Liver (tissue), 9 donors: Measurements from ENCODE around the gene SLC25A21. TPM values are rescaled to one million over a fixed set of nuclear protein-coding genes. Genes with fewer than 3 reads are reported as not detected.

ENCODE experiments used
- DNase-seq: peaks from one replicate; pipeline ENCODE4 v3.0.0-alpha.2; 2017; ENCODE audit warnings: low spot score
- H3K27ac ChIP-seq, 2 donors: one replicate each; pipeline ENCODE4 v1.7.0; 2013; ENCODE audit warnings: inconsistent platforms in 2 of 2, low read length in 2 of 2, control low read depth in 1 of 2, low read depth in 1 of 2, mild to moderate bottlenecking in 1 of 2
- H3K27me3 ChIP-seq, 4 donors: one replicate each; pipeline versions ENCODE4 v1.6.1 to v1.7.0; 2013; ENCODE audit warnings: low read length in 3 of 4, inconsistent platforms in 1 of 4, mild to moderate bottlenecking in 1 of 4, moderate library complexity in 1 of 4; ENCODE audit not compliant: control insufficient read depth in 4 of 4, insufficient read depth in 4 of 4
- H3K36me3 ChIP-seq, 4 donors: one replicate each; pipeline versions ENCODE4 v1.6.1 to v1.7.0; 2013; ENCODE audit warnings: low read length in 3 of 4, mild to moderate bottlenecking in 3 of 4, low read depth in 1 of 4, moderate library complexity in 1 of 4; ENCODE audit not compliant: control insufficient read depth in 4 of 4, insufficient read depth in 3 of 4
- H3K4me1 ChIP-seq, 4 donors: one replicate each; pipeline versions ENCODE4 v1.6.1 to v1.7.0; 2013; ENCODE audit warnings: low read length in 3 of 4, mild to moderate bottlenecking in 3 of 4, moderate library complexity in 1 of 4; ENCODE audit not compliant: control insufficient read depth in 4 of 4, insufficient read depth in 4 of 4
- H3K4me3 ChIP-seq, 3 donors: one replicate each; pipeline versions ENCODE4 v1.6.1 to v1.7.0; 2013; ENCODE audit warnings: low read length in 3 of 3, control low read depth in 1 of 3, low read depth in 1 of 3, mild to moderate bottlenecking in 1 of 3
- H3K9ac ChIP-seq, 2 donors: one replicate each; pipeline ENCODE4 v1.7.0; 2013; ENCODE audit warnings: low read length in 2 of 2, mild to moderate bottlenecking in 2 of 2, moderate library complexity in 2 of 2, control low read depth in 1 of 2, low read depth in 1 of 2
- H3K9me3 ChIP-seq, 4 donors: one replicate each; pipeline versions ENCODE4 v1.6.1 to v1.7.0; 2013; ENCODE audit warnings: low read length in 3 of 4; ENCODE audit not compliant: control insufficient read depth in 4 of 4
- CTCF ChIP-seq: fragments of 150-350 bp; IDR thresholded peaks from 2 replicates; pipeline ENCODE4 v1.5.1; 2017; ENCODE audit warnings: improper control_type of control experiment, low read depth, low read length; ENCODE audit not compliant: missing input control
- EGR1 ChIP-seq, 2 donors: IDR thresholded peaks; 2 replicates each; pipeline ENCODE4 v1.6.1; 2016 to 2018; ENCODE audit warnings: antibody characterized with exemption in 2 of 2, low read depth in 2 of 2
- FOXA1 ChIP-seq: IDR thresholded peaks from 2 replicates; pipeline ENCODE4 v1.6.1; 2016; ENCODE audit warnings: antibody characterized with exemption
- FOXA2 ChIP-seq: IDR thresholded peaks from 2 replicates; pipeline ENCODE4 v1.6.1; 2016; ENCODE audit warnings: antibody characterized with exemption
- GABPA ChIP-seq, 2 donors: IDR thresholded peaks in 1 of 2; conservative IDR thresholded peaks in 1 of 2; 2 replicates each; pipeline ENCODE4 v1.6.1; 2016; ENCODE audit warnings: antibody characterized with exemption in 2 of 2, mild to moderate bottlenecking in 1 of 2, moderate library complexity in 1 of 2
- HNF4A ChIP-seq, 2 donors: conservative IDR thresholded peaks; 2 replicates each; pipeline ENCODE4 v1.6.1; 2016; ENCODE audit warnings: antibody characterized with exemption in 2 of 2, mild to moderate bottlenecking in 2 of 2
- HNF4G ChIP-seq: IDR thresholded peaks from 2 replicates; pipeline ENCODE4 v1.6.1; 2016; ENCODE audit warnings: antibody characterized with exemption
- JUND ChIP-seq, 2 donors: IDR thresholded peaks; 2 replicates each; pipeline ENCODE4 v1.6.1; 2016; ENCODE audit warnings: antibody characterized with exemption in 2 of 2
- NR2F2 ChIP-seq: IDR thresholded peaks from 2 replicates; pipeline ENCODE4 v1.6.1; 2016; ENCODE audit warnings: antibody characterized with exemption
- RAD21 ChIP-seq, 2 donors: IDR thresholded peaks; 2 replicates each; pipeline ENCODE4 v1.6.1; 2016; ENCODE audit warnings: antibody characterized with exemption in 2 of 2, mild to moderate bottlenecking in 2 of 2
- RXRA ChIP-seq, 2 donors: IDR thresholded peaks; 2 replicates each; pipeline ENCODE4 v1.6.1; 2017 to 2018; ENCODE audit warnings: antibody characterized with exemption in 2 of 2, mild to moderate bottlenecking in 1 of 2
- SP1 ChIP-seq: IDR thresholded peaks from 2 replicates; pipeline ENCODE4 v1.6.1; 2018; ENCODE audit warnings: antibody characterized with exemption, mild to moderate bottlenecking
- TAF1 ChIP-seq: conservative IDR thresholded peaks from 2 replicates; pipeline ENCODE4 v1.6.1; 2016; ENCODE audit warnings: antibody characterized with exemption, mild to moderate bottlenecking
- YY1 ChIP-seq: IDR thresholded peaks from 2 replicates; pipeline ENCODE4 v1.6.1; 2016; ENCODE audit warnings: antibody characterized with exemption, mild to moderate bottlenecking
- ZBTB33 ChIP-seq: IDR thresholded peaks from 2 replicates; pipeline ENCODE4 v1.6.1; 2016; ENCODE audit warnings: antibody characterized with exemption
- WGBS: extraction: QIAGEN DNeasy Blood & Tissue Kit; methylation state at CpG from one replicate; pipeline ENCODE4 v1.1.7; 2013; 5-methylcytosine and 5-hydroxymethylcytosine counted together
- polyA plus RNA-seq, 2 donors: library from polyadenylated mRNA; stranded (reverse) in 1 of 2; unstranded in 1 of 2; fragments of 200-250 nt in 1 of 2; fragments of >200 nt in 1 of 2; fragmentation: Nextera tagmentation in 1 of 2; extraction: Ambion mirVana in 1 of 2; gene quantifications; one replicate each; pipeline versions ENCODE4 v1.2.1 to v1.2.3, GENCODE V29; 2013 to 2015
- total RNA-seq, 2 donors: library from RNA; depleted of rRNA; stranded (reverse); fragments of >200 nt; gene quantifications; one replicate each; pipeline ENCODE4 v1.2.3, GENCODE V29; 2014
- TF ChIP-seq, protein P1 (sequence below): IDR thresholded peaks from 2 replicates; pipeline ENCODE4 v1.6.1; 2016; ENCODE audit warnings: antibody characterized with exemption, mild to moderate bottlenecking
- donor health status: healthy.
- donor health status: healthy.
- donor health status: healthy.
- donor health status: healthy.
- donor health status: healthy.

The SLC25A21 gene
- total and polyA plus RNA-seq, 4 donors, result 0.13 to 24.3 (median 0.23) TPM

DNA sequence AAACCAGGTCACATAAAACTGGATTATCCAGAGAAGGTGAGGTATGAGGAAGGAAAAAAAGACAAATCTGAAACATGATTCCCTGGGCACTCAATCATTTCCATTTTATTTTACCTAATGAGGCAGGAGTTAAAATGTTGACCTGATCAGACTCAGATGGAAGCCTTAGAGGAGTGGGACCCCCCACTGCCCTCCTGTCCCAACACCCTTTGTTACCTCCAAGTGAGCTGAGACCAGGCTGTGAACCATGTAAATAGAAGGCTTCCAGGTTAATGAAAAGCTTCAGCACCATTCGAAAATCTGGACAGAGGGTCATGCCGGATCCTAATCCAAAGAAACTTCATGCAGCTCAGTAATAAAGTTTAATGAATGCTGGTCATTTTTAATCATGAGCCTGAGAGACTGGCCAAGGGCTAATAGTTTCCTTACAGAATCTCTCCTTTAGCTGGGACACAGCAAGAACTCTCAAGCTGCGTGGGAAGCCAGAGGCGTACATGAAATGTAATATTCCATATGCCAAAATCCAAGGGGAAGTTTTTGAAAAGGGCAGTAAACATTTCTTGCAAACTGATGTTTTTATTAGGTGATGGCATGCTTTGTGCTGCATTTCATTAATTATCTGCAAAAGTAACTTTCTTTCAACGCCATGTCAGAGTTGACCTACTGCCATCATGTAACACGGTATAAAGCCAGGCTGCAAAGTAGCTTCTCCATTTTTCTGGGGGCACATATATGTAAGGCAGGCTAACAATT, 327.8 kb downstream of the SLC25A21 start (continued):
- TF ChIP-seq ZBTB33, result no peak
- no peak for TF ChIP-seq YY1
- TF ChIP-seq GABPA (IDR thresholded peaks at IDR 0.05 in 1 of 2, conservative IDR thresholded peaks at IDR 0.05 in 1 of 2), result no peak

DNA sequence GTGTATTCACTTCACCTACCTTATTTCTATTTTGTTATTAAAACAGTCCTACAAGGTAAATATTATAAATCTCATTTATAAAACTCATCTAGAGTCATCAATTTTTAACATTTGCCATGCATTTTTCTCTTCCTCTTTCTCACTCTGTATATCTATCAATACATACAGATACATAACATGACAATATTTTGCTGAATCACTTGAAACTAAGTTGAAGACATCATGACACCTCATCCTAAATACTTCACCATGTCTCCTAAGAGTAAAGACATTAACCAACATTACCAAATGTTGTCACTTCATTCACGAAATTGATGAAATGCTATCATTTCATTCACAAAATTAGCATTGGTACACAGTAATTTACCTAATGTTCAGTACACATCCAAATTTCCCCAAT, 329.0 kb downstream of the SLC25A21 start:
- TF ChIP-seq TAF1 (no peak), EGR1 (IDR thresholded peaks at IDR 0.05; ENCODE audit: low read depth in 2 of 2) (no peak), JUND (IDR thresholded peaks at IDR 0.05) (no peak), FOXA2 (no peak), YY1 (no peak), HNF4G (no peak), NR2F2 (no peak), HNF4A (conservative IDR thresholded peaks at IDR 0.05) (no peak), FOXA1 (no peak), GABPA (IDR thresholded peaks at IDR 0.05 in 1 of 2, conservative IDR thresholded peaks at IDR 0.05 in 1 of 2) (no peak)
- TF ChIP-seq, protein P1, sequence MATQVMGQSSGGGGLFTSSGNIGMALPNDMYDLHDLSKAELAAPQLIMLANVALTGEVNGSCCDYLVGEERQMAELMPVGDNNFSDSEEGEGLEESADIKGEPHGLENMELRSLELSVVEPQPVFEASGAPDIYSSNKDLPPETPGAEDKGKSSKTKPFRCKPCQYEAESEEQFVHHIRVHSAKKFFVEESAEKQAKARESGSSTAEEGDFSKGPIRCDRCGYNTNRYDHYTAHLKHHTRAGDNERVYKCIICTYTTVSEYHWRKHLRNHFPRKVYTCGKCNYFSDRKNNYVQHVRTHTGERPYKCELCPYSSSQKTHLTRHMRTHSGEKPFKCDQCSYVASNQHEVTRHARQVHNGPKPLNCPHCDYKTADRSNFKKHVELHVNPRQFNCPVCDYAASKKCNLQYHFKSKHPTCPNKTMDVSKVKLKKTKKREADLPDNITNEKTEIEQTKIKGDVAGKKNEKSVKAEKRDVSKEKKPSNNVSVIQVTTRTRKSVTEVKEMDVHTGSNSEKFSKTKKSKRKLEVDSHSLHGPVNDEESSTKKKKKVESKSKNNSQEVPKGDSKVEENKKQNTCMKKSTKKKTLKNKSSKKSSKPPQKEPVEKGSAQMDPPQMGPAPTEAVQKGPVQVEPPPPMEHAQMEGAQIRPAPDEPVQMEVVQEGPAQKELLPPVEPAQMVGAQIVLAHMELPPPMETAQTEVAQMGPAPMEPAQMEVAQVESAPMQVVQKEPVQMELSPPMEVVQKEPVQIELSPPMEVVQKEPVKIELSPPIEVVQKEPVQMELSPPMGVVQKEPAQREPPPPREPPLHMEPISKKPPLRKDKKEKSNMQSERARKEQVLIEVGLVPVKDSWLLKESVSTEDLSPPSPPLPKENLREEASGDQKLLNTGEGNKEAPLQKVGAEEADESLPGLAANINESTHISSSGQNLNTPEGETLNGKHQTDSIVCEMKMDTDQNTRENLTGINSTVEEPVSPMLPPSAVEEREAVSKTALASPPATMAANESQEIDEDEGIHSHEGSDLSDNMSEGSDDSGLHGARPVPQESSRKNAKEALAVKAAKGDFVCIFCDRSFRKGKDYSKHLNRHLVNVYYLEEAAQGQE, result no peak

GRCh38 chr14:36835128-36835527, 337.3 kb downstream of the SLC25A21 start:
- no peaks in the 10 kb centered on the region for H3K9me3 ChIP-seq
- no peaks in the 10 kb centered on the region for H3K4me1 ChIP-seq
- no peak for DNase-seq
- no peak overlapping the region for H3K9ac ChIP-seq
- H3K27ac ChIP-seq, result no peak overlapping the region
- no peaks in the 10 kb centered on the region for H3K27me3 ChIP-seq
- 48% methylated on average over 2 of the region's 2 CpGs for WGBS
- H3K4me3 ChIP-seq, result no peak overlapping the region
- H3K36me3 ChIP-seq, result no peaks in the 10 kb centered on the region
- TF ChIP-seq ZBTB33 (no peak), RXRA (IDR thresholded peaks at IDR 0.05) (no peak), CTCF (no peak), FOXA1 (no peak), YY1 (no peak), FOXA2 (no peak), TAF1 (no peak), EGR1 (IDR thresholded peaks at IDR 0.05; ENCODE audit: low read depth in 2 of 2) (no peak), JUND (IDR thresholded peaks at IDR 0.05) (no peak), RAD21 (IDR thresholded peaks at IDR 0.05) (no peak), SP1 (no peak)
- TF ChIP-seq, protein P1, result no peak

More for the DNA sequence above, 329.0 kb downstream of the SLC25A21 start:
- H3K27me3 ChIP-seq, result no peaks in the 10 kb centered on the region
- 58% methylated on average over 1 of the region's 1 CpG for WGBS
- H3K27ac ChIP-seq, result no peak overlapping the region
- H3K4me1 ChIP-seq, result no peaks in the 10 kb centered on the region
- no peak for DNase-seq
- no peak overlapping the region for H3K4me3 ChIP-seq
- H3K9me3 ChIP-seq, result no peaks in the 10 kb centered on the region
- no peak overlapping the region for H3K9ac ChIP-seq
- H3K36me3 ChIP-seq, result no peaks in the 10 kb centered on the region
